ENCODE measurements around the gene ADAMTS3.

Gene ADAMTS3

GRCh38 chr4:72326692-72327632 is 242.1 kb downstream of the ADAMTS3 start:
- peak; percentile 1 for DNase-seq

GRCh38 chr4:72325215-72325614 is 243.8 kb downstream of the ADAMTS3 start:
- no peak for DNase-seq

- DNase-seq, result no peak
Observed at GRCh38 chr4:72323227-72323626, 245.8 kb downstream of the ADAMTS3 start.

GRCh38 chr4:72320223-72320948 is 248.6 kb downstream of the ADAMTS3 start:
- no peak for DNase-seq

- DNase-seq, result peak; percentile 27
Observed at GRCh38 chr4:72319601-72320021, 249.4 kb downstream of the ADAMTS3 start.

DNA sequence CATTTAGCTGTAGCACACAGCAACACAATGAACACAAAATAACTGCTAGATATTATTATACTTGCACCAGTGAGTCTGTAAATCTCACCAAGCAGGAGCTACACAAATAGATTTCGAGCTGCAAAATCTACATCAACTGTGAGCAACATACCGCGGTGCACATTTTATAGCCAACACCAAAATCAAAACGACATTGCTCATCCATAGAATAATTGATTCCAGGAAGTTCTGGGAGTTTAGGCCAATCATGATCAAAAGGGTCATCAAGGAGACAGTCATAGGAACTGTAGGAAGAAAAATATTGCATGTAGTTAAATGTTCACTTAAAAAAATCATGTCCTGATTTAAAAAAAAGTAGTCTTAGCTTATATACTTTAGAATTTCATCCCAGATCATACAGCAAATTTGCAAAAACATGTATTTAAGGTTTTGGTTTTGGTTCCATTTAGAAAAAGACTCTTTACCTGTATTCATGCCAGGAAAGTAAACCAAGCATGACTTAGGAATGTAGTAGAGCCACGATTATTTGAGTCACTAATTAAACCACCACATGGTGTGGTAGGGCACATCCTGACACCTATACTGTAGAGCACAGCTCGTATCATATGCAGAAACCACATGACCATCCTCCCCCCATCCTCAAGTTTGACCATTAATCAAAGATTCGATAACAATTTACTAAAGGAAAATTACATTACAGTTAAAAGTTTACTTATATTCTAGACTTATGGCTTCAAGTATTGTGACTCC is 250.4 kb downstream of the ADAMTS3 start:
- DNase-seq, result no peak

GRCh38 chr4:72314869-72315268 is 254.2 kb downstream of the ADAMTS3 start:
- no peak for DNase-seq

- DNase-seq, result no peak
Observed at GRCh38 chr4:72313121-72313520, 255.9 kb downstream of the ADAMTS3 start.

DNA sequence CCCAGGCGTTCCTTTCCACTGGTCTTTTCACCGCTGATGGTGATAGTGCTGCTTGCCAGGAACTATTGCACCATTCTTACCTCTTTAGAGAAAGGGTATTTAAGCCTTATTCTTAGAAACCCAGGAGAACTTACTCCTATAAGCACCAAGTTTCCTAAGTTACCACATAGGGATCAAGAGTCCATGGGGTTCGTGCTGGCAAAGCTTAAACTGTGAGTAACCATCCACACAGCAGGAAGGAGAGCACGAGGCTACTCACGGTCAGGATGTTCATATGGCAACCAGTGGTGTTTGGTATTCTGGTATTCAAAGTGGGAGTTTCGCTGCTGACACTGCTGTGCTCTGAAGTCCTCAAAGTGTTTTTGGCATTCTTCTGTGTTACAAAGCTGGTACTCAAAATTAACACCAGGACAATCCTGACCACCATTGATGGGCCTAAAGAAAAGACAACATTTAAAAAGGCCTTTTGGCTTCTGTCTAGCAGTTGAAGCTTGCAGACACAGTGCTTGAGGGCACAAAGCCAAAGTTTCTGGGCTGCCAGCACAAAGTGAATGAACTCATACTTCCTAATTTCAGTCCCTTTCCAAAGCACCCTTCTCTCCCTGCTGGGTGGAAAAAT is 256.9 kb downstream of the ADAMTS3 start:
- DNase-seq, result no peak

- DNase-seq, result no peak
Observed at GRCh38 chr4:72311291-72311690, 257.7 kb downstream of the ADAMTS3 start.

- DNase-seq, result no peak
Observed at GRCh38 chr4:72305620-72306019, 263.4 kb downstream of the ADAMTS3 start.

DNA sequence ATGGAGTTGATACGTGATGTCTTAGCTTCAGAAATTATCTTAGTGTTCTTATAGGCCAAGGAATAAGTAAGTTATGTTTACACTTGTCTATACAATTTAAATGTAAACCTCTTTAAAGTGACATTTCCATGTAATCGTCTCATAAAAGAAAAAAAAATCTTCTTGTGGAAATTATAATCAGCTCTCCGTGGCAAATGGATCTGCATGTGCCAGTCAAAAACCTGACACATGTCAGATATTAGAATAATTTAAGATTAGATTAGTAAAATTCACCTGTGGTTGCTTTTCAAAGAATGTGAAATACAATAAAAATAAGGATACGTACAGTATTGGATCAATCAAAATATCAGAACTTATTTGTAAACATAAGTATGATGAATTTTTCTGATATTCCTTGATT is 263.9 kb downstream of the ADAMTS3 start:
- no peak for DNase-seq

- peak; percentile 26 for DNase-seq
Observed at GRCh38 chr4:72302981-72303704, 265.9 kb downstream of the ADAMTS3 start.

- no peak for DNase-seq
Observed at GRCh38 chr4:72301759-72302158, 267.3 kb downstream of the ADAMTS3 start.

- DNase-seq, result no peak
Observed at GRCh38 chr4:72300126-72300525, 268.9 kb downstream of the ADAMTS3 start.

- peak; percentile 6 for DNase-seq
Observed at GRCh38 chr4:72295966-72296557, 273.0 kb downstream of the ADAMTS3 start.

- DNase-seq, result no peak
Observed at GRCh38 chr4:72290737-72291136, 278.3 kb downstream of the ADAMTS3 start.

- DNase-seq, result no peak
Observed at GRCh38 chr4:72286910-72287309, 282.1 kb downstream of the ADAMTS3 start.

DNA sequence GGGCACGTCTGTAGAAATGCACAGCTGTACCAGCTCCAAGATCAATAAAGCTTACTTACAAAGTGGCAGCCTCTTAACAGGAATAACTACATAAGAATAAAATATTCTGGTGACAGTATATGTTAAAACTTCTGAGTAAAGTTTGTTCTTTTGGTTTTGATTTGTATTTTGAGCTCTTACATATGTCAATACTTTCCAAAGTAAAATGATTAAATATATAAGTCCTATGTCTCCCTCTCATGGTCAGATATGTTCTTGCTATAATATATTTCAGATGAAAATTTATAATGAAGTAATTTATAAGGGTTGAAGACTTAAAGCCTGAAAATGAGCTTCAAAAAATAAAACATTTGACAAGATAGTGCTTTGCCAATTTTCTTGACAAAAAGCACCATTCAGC is 282.8 kb downstream of the ADAMTS3 start:
- no peak for DNase-seq

DNA sequence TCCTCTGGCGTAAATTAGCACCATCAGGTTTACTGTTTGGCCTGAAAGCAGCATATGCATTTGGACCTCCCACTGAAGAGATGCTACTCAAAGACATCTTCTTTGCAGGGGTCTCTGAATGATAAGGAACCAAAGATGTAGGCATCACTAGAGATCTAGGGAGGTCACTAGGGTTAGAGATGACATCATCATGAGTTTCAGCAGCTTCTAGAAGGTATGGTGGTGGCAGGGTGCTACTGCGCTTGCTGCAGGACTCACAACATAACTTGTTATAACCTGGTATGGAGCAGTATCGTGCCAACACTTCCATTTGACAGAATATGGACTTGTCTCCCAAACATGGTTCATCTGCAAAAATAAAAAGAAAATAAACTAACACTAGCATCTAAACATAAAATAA is 285.7 kb downstream of the ADAMTS3 start:
- no peak for DNase-seq

DNA sequence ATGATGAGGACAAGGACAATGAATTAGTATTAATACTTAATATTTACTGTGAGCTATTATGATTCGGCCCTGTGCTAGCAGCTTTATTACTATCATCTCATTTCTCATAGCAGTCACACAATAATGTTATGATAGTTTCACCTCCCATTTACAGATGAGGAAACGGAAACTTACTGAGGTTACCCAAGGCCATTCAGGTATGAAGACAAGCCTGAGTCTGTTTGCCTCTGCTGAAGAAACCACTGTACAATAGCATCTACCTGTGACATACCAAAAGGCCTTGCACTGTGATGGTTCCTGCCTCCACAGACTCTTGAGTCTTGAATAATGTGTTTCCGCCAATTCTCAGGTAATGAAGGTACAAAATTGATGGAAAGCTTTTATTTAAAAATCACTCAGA is 288.8 kb downstream of the ADAMTS3 start:
- DNase-seq, result no peak

DNA sequence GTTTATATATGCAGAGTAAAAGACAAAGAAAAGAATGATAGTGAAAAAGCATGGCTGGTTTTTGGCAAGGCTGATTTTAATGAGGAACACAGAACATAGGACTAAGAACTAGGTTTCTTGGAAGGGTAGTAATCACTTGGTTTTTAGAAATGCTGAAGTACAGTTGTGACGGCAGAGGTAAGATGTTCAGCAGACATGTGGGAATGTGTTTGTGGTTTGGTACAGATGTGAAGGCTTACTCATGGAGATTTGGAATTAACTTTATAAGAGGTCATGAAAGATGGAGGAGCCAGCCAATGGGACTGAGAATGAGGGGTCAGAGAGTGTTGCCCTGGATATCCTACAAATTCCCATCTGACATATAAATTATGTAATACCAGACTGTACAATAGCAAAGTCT is 293.6 kb downstream of the ADAMTS3 start:
- DNase-seq, result no peak

All from MV-4-11 (cell line).